Osteocyte (in vitro differentiated cells): ENCODE results near the gene SLC38A3. TPM values are rescaled to one million over a fixed set of nuclear protein-coding genes. Genes with fewer than 3 reads are reported as not detected.
A peak's percentile ranks its signal among the peaks of the same experiment; 100 is the strongest.

Experiments
- DNase-seq: peaks from one replicate; pipeline ENCODE4 v3.0.0; 2021; ENCODE audit warnings: mixed read lengths; ENCODE audit not compliant: unreplicated experiment; ENCODE audit errors: extremely low spot score
- H3K27ac Mint-ChIP-seq: one replicate; pipeline ENCODE4 v1.8.0; 2021; ENCODE audit warnings: mild to moderate bottlenecking, mixed read lengths; ENCODE audit not compliant: unreplicated experiment
- H3K27me3 Mint-ChIP-seq: one replicate; pipeline ENCODE4 v1.8.0; 2021; ENCODE audit warnings: mixed read lengths; ENCODE audit not compliant: unreplicated experiment
- H3K36me3 Mint-ChIP-seq: one replicate; pipeline ENCODE4 v1.8.0; 2021; ENCODE audit warnings: mixed read lengths; ENCODE audit not compliant: unreplicated experiment
- H3K4me1 Mint-ChIP-seq: one replicate; pipeline ENCODE4 v1.8.0; 2021; ENCODE audit warnings: mixed read lengths; ENCODE audit not compliant: unreplicated experiment
- H3K4me3 Mint-ChIP-seq: one replicate; pipeline ENCODE4 v1.8.0; 2021; ENCODE audit warnings: mild to moderate bottlenecking, moderate library complexity, mixed read lengths; ENCODE audit not compliant: unreplicated experiment
- H3K9me3 Mint-ChIP-seq: one replicate; pipeline ENCODE4 v1.8.0; 2021; ENCODE audit warnings: mixed read lengths; ENCODE audit not compliant: unreplicated experiment
- CTCF ChIP-seq: fragments of 200-600 bp; sonication (generic); IDR thresholded peaks from 2 replicates; pipeline ENCODE4 v1.5.0; 2021; ENCODE audit warnings: antibody characterized with exemption, mild to moderate bottlenecking, moderate library complexity
- microRNA-seq: library from miRNA; unstranded; fragments of <30 nt; microRNA quantifications from one replicate; pipeline ENCODE4 v1.1.0, GENCODE V29; 2020; ENCODE audit not compliant: unreplicated experiment
- total RNA-seq: library from RNA; stranded (reverse); gene quantifications from 2 replicates; pipeline ENCODE4 v1.2.1, GENCODE V29; 2021

Gene SLC38A3
- total RNA-seq, 1 donor from 2014 or later: 3.9 TPM

DNA sequence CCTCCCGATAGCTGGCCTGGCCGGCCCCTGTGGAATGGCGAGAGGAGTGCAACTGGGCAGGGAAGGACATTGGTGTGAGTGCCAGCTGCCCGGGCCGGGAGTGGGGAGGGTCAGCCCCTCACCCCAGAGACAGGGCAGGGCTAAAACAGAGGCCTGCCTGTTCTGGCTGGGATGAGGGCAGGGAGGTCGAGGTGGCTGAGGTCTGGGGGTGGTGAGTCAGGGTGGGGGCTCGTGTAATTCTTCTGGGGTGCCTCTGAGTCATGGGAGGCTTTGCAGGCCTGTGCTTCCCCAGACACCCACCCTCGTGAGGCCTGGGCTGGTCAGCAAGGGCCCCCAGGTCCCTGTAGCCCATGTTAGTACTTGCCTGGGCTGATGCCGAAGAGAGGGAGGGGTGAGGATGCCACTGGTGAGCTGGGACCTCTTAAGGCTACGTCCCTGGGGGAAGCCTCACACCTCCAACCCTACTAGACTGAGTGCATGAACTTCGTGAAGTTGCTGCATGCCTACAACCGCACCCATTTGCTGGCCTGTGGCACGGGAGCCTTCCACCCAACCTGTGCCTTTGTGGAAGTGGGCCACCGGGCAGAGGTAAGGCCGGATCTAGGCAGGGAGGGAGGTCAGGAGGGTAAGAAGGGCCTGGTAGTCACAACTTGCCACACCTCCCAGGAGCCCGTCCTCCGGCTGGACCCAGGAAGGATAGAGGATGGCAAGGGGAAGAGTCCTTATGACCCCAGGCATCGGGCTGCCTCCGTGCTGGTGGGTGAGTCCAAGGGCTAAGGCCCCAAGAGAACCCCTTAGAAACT, 65.6 kb downstream of the SLC38A3 start:
- peaks cover 59% of the 10 kb centered on the region for H3K4me1 Mint-ChIP-seq
- TF ChIP-seq CTCF: no peak
- no peak overlapping the region for H3K4me3 Mint-ChIP-seq
- H3K9me3 Mint-ChIP-seq: no peaks in the 10 kb centered on the region
- H3K27me3 Mint-ChIP-seq: peaks cover 12% of the 10 kb centered on the region
- H3K27ac Mint-ChIP-seq: peak overlapping the region; percentile 69
- no peak for DNase-seq
- no peaks in the 10 kb centered on the region for H3K36me3 Mint-ChIP-seq

Small RNA genes within 50 kb of the gene (microRNA-seq; reads per million reads assigned to microRNA genes)
- gene MIR566 (not detected), gene MIR5787 (not detected)

Other genes starting within 250 kb of the SLC38A3 start
- gene RBM5, start 116.4 kb upstream of the SLC38A3 start, total RNA-seq: 213 and 225 TPM in 2 replicates
- gene SEMA3F, start 49.9 kb upstream of the SLC38A3 start, total RNA-seq: 11.8 and 12.9 TPM in 2 replicates
- gene GNAT1, start 13.7 kb upstream of the SLC38A3 start, total RNA-seq: not detected in 2 replicates
- 340 and 357 TPM in 2 replicates for gene GNAI2, start 30.9 kb downstream of the SLC38A3 start, total RNA-seq
- gene SEMA3B, start 63.9 kb downstream of the SLC38A3 start, total RNA-seq: 5.5 and 8.1 TPM in 2 replicates
- not detected in 2 replicates for gene LSMEM2, start 73.8 kb downstream of the SLC38A3 start, total RNA-seq
- 43.3 and 54.2 TPM in 2 replicates for gene IFRD2, start 87.2 kb downstream of the SLC38A3 start, total RNA-seq
- 2.3 and 3.0 TPM in 2 replicates for gene HYAL3, start 94.1 kb downstream of the SLC38A3 start, total RNA-seq
- gene NAA80, start 94.1 kb downstream of the SLC38A3 start, total RNA-seq: 14.3 and 16.2 TPM in 2 replicates
- gene HYAL1, start 98.3 kb downstream of the SLC38A3 start, total RNA-seq: 0.60 and 0.83 TPM in 2 replicates
- 34.1 and 37.0 TPM in 2 replicates for gene HYAL2, start 117.5 kb downstream of the SLC38A3 start, total RNA-seq
- gene TUSC2, start 123.0 kb downstream of the SLC38A3 start, total RNA-seq: 16.9 and 18.3 TPM in 2 replicates
- 12.8 and 13.7 TPM in 2 replicates for gene RASSF1, start 135.6 kb downstream of the SLC38A3 start, total RNA-seq
- 0.50 and 1.6 TPM in 2 replicates for gene ZMYND10, start 140.5 kb downstream of the SLC38A3 start, total RNA-seq
- 21.0 and 25.9 TPM in 2 replicates for gene NPRL2, start 145.5 kb downstream of the SLC38A3 start, total RNA-seq
- gene CYB561D2, start 145.6 kb downstream of the SLC38A3 start, total RNA-seq: 17.2 and 18.2 TPM in 2 replicates
- 63.2 and 69.0 TPM in 2 replicates for gene TMEM115, start 154.2 kb downstream of the SLC38A3 start, total RNA-seq